Central memory CD4-positive, alpha-beta T cell (primary cell): ENCODE data around the gene PGBD4.

Experiments
- DNase-seq: peaks from one replicate; pipeline ENCODE4 v3.0.0; 2022
- total RNA-seq, 3 experiments: gene quantifications; one replicate each; lab custom pipeline; 2026; lab: John Stamatoyannopoulos, UW

Gene PGBD4
- total RNA-seq: 9.7 to 27.8 (median 11.5) reads per million in 3 experiments

GRCh38 chr15:34101366-34102174 lies at the start of gene PGBD4, which contains the start of gene EMC7:
TSS of gene PGBD4 (plus strand) at chr15:34102083. CDS start at chr15:34102532, 449 bp downstream.
TSS of gene EMC7 (minus strand) at chr15:34101862. CDS start at chr15:34101839, 23 bp downstream.
- DNase-seq: peak; percentile 99

DNA sequence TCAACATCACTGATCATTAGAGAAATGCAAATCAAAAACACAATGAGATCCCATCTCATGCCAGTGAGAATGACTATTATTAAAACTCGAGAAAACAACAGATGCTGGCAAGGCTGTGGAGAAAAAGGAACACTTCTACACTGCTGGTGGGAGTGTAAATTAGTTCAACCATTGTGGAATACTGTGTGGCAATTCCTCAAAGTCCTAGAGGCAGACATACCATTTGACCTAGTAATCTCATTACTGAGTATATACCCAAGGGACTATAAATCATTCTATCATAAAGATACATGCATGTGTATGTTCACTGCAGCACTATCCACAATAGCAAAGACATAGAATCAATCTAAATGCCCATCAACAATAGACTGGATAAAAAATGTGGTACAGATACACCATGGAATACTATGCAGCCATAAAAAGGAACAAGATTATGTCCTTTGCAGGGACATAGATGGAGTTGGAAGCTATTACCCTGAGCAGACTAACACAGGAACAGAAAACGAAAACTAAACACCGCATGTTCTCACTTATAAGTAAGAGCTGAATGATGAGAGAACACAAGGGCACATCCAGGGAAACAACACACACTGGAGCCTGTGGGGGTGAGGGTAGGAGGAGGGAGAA lies 47.7 kb upstream of the PGBD4 start:
- DNase-seq: no peak

- DNase-seq: no peak
Measured at GRCh38 chr15:34055868-34056595, 45.9 kb upstream of the PGBD4 start.

- DNase-seq: no peak
Measured at GRCh38 chr15:34056911-34057310, 45.0 kb upstream of the PGBD4 start.

DNA sequence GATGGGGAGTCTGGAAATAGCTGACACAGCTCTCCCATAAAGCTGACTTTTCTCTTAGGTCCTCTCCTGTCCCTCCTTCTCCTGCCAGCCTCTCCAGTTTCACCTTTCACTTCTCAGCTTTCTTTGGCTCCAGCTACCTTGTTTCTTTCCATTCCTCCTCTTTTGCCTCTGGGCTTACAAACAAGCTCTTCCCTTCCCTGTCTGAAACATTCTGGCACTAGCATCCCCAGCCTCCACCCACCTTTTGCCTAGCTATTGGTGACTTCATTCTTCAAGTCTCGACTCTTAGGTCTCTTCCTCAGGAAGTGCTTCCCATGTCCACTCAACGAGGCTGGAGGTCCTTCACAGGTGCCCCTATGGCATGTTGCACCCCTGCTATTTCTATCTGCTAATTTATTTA lies 42.4 kb upstream of the PGBD4 start:
- DNase-seq: no peak

GRCh38 chr15:34059946-34060345 lies 41.9 kb upstream of the PGBD4 start:
- no peak for DNase-seq

DNA sequence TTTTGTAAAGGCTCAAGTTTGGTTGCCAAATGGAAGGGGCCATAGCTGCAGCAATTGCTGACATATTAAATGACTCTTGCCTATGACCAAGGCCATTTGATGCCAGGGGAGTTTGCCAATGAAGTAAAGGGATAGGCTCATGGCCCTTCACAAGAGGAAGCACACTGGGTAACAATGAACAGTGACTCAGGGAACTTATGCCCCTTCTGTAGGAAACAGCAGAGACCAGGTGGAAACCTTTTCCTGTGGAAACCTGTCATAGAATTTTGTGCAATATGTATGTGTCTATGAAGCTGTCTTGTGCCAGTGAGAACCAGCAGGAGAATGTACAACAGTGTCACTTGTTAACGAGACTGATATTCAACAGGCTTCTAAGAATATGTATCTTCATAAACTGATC lies 37.4 kb upstream of the PGBD4 start:
- DNase-seq: no peak

DNA sequence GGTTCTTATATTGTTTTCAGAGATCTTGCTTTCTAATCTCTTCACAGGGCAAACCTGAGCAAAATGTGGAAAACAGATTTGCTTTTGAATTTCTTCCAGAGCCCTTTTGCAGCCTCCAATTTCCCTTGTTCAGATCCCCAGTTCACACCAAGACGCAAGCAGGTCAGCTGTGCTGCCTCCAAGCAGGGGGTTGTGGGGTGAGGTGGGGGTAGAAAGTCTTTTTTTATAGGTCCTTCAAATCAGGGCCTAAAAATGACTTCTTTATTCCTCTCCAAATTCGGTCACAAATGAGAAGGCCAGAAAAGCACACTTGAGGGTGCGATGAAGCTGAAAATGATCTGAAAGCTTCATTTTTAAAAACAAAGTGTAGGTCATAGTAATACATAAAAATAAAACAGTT lies 36.6 kb upstream of the PGBD4 start:
- DNase-seq: no peak

DNA sequence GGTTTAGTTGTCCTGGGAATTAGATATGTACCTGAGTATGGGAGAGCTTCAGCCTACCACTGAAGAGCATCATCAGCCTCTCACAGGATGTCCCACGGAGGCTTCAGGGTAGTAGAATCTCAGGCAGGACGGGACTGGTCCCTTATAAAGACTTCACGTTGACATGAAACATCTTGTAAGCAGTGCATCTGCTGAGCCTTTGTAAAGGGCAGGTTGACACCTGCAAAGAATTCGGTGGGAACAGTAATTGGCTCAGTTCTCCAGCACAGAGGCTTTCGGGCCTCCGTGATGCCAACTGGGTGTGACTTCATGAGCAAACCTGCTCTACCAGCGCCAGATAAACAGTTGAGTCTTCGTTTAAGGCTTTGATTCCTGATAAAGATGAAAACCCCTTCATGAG lies 35.9 kb upstream of the PGBD4 start:
- DNase-seq: no peak

GRCh38 chr15:34070003-34070402 lies 31.9 kb upstream of the PGBD4 start:
- no peak for DNase-seq

DNA sequence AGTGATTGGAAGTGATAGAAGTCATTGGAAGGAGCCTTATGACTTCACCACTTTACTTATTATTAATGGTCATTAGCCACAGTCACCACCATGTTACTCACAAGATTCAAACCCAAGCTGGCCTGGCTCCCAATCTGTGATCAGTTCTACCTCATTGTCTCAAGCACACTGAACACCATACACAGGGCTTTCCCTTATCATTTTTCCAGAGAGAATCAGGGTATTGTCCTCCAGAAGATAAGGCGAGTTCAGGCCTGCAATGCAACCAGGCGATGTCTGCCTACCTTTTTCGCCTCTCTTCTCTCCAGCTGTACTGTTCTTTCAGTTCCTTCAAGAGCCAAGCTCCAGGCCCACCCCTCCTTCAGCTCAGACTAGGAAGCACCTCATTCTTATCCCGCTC lies 25.1 kb upstream of the PGBD4 start:
- no peak for DNase-seq

GRCh38 chr15:34078900-34079299 lies 23.0 kb upstream of the PGBD4 start:
- DNase-seq: no peak

- no peak for DNase-seq
Measured at GRCh38 chr15:34079904-34080303, 22.0 kb upstream of the PGBD4 start.

- DNase-seq: no peak
Measured at GRCh38 chr15:34084086-34084485, 17.8 kb upstream of the PGBD4 start.

DNA sequence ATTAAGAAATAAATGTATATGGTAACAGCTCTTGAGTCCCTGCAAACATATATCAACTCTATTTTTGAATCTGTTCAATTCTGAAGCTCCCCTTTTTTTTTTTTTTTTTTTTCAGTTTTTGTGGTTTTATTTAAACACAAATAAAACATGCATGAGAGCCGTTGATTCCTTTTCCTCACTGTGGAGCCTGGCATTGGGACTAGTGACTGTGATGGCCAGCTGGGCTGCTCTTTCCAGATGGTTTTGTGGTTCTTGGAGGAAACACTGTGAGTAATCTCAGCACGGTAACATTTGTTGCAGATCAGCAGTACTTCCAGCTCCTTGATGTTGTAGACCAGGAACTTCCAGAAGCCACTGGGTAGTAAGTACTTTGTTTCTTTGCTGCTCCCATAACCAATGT lies 16.1 kb upstream of the PGBD4 start:
- no peak for DNase-seq

DNA sequence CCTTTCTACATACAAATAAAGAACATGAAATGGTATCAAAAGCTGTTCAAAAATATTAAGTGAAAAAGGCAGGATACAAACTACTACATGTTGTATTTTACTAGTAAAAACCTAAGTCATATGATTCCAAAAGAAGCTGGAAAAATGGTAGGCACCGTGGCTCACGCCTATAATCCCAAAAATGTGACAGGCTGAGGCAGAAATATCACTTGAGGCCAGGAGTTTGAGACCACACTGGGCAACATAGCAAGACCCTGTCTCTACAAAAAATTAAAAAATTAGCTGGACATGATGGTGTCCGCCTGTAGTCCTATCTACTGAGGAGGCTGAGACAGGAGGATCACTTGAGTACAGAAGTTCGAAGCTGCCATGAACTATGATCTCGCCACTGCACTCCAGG lies 2.0 kb upstream of the PGBD4 start:
- no peak for DNase-seq

DNA sequence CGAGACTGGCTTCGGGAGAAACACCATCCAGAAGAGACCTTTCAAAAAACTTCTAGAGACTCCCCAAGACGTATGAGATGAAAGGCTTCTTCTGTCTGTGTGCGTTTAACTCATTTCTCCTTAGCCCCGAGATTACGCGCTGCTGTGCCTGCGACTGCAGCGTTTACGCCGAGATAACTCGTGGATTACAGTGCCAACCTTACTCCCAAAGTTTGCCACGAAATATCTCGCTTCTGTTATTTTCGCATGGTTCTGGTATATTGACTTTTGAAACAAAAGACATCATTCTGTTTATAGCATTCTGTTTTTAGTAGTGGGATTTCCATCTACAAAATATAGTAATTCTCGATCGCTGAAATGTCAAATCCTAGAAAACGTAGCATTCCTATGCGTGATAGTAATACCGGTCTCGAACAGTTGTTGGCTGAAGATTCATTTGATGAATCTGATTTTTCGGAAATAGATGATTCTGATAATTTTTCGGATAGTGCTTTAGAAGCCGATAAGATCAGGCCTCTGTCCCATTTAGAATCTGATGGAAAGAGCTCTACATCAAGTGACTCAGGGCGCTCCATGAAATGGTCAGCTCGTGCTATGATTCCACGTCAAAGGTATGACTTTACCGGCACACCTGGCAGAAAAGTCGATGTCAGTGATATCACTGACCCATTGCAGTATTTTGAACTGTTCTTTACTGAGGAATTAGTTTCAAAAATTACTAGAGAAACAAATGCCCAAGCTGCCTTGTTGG lies 467 bp downstream of the PGBD4 start:
- DNase-seq: no peak

- DNase-seq: no peak
Measured at GRCh38 chr15:34106423-34106822, 4.5 kb downstream of the PGBD4 start.

DNA sequence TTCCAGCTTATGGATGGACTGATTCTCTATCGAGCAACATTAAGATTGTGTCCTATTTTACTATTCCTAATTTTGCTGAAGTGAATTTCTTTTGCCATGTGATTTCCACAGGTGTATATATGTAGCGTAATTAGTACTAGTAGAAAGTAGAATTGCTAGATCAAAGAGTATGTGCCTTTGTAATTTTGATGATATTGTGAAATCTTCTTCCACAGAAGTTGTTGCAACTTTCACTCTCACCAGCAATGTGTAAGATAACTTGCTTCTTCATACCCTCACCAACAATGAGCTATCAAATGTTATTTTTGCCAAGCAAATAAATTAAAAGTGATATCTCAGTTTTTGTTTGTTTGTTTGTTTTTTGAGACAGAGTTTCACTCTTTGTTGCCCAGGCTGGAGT lies 5.4 kb downstream of the PGBD4 start:
- DNase-seq: no peak

DNA sequence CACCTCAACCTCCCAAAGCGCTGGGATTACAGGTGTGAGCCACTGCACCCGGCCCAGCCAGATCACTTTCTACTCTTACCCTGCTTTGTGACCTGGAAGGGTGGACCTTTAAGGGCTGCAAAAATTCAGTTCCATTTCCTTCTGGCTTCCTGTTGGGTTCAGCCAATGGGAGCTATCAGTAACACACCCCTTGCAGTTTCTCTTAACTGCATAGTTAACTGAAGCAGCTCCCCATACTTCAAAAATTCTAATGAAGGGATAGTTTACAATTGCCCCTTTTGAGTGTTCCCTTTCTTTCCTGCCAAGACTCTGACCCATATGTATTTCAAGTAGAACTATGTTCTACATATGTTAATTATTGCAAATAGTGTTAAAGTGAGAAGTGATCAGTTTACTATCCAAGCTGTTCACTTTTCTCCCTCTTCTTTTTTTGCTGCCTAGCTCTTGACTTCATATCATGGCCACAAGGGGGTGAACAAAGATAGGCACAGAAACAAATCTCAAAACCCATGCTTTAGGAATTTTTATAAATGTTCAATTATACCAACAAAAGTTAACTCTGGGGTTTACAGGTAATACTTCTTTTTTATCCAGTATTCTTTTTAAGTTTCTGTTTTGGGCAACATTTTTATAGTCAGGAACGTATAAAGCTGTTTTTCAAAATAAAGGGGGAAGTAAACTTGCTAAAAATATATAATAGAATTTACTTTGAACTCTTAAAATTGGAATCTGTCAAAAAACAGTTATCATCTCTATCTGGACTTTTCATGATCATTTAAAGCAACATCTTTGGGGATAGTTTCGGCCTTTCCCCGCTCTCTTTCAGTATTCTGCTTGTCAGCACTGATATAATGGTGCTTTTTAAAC lies 8.1 kb downstream of the PGBD4 start:
- DNase-seq: no peak

DNA sequence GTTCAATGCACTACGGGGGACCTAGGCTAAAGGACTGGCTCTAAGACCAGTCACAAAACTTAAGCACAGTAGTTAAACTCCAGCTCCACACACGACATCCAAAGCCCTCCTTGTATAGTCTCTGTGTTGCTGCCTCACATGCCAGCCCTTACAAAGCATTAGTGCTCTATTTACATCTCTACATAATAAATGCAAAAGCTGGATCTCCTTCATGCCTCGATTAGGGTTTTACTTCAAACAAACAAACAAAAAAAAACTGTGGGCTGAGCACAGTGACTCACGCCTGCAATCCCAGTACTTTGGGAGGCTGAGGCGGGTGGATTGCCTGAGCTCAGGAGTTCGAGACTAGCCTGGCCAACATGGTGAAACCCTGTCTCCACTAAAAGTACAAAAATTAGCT lies 9.6 kb downstream of the PGBD4 start:
- DNase-seq: no peak

- DNase-seq: no peak
Measured at GRCh38 chr15:34114215-34114614, 12.3 kb downstream of the PGBD4 start.
